Measurements from ENCODE around the gene SH3TC2. TPM values are rescaled to one million over a fixed set of nuclear protein-coding genes. Genes with fewer than 3 reads are reported as not detected.

The SH3TC2 gene
- total RNA-seq, 2 experiments from 2014 or later, result not detected

GRCh38 chr5:149014571-149015031 is 48.3 kb downstream of the SH3TC2 start:
- H3K27me3 Mint-ChIP-seq, result peaks cover 10% of the 10 kb centered on the region
- no peaks in the 10 kb centered on the region for H3K36me3 Mint-ChIP-seq
- H3K4me1 Mint-ChIP-seq, result peaks cover 2% of the 10 kb centered on the region
- POLR2A ChIA-PET, result no interaction called here
- DNase-seq (no peak), ATAC-seq (ENCODE audit: low read depth) (no peak)
- no peaks in the 10 kb centered on the region for H3K9me3 Mint-ChIP-seq
- no peak overlapping the region for H3K27ac Mint-ChIP-seq
- H3K4me3 Mint-ChIP-seq, result no peak overlapping the region

- no peak overlapping the region for H3K27ac Mint-ChIP-seq
- POLR2A ChIA-PET, result no interaction called here
- ATAC-seq (ENCODE audit: low read depth) (no peak), DNase-seq (no peak)
- H3K4me3 Mint-ChIP-seq, result no peak overlapping the region
- H3K4me1 Mint-ChIP-seq, result peaks cover under 1% of the 10 kb centered on the region
- H3K36me3 Mint-ChIP-seq, result no peaks in the 10 kb centered on the region
- no peaks in the 10 kb centered on the region for H3K9me3 Mint-ChIP-seq
- peaks cover 7% of the 10 kb centered on the region for H3K27me3 Mint-ChIP-seq
Observed at GRCh38 chr5:149013796-149014195, 49.1 kb downstream of the SH3TC2 start.

- Mint-ChIP-seq H3K4me1 (no peaks in the 10 kb centered on the region), H3K4me3 (no peak overlapping the region), H3K9me3 (no peaks in the 10 kb centered on the region), H3K27ac (no peak overlapping the region), H3K36me3 (no peaks in the 10 kb centered on the region), H3K27me3 (peaks cover 8% of the 10 kb centered on the region)
- ATAC-seq (ENCODE audit: low read depth) (no peak), DNase-seq (no peak)
- POLR2A ChIA-PET, result no interaction called here
Observed at GRCh38 chr5:149012350-149012749, 50.5 kb downstream of the SH3TC2 start.

- H3K36me3 Mint-ChIP-seq, result no peaks in the 10 kb centered on the region
- ATAC-seq (ENCODE audit: low read depth) (no peak), DNase-seq (no peak)
- POLR2A ChIA-PET, result no interaction called here
- H3K27ac Mint-ChIP-seq, result no peak overlapping the region
- no peaks in the 10 kb centered on the region for H3K9me3 Mint-ChIP-seq
- peaks cover 4% of the 10 kb centered on the region for H3K27me3 Mint-ChIP-seq
- no peaks in the 10 kb centered on the region for H3K4me1 Mint-ChIP-seq
- no peak overlapping the region for H3K4me3 Mint-ChIP-seq
Observed at GRCh38 chr5:149011728-149012127, 51.1 kb downstream of the SH3TC2 start.

- Mint-ChIP-seq H3K4me1 (no peaks in the 10 kb centered on the region), H3K9me3 (no peaks in the 10 kb centered on the region), H3K36me3 (no peaks in the 10 kb centered on the region), H3K27me3 (peaks cover 4% of the 10 kb centered on the region), H3K27ac (no peak overlapping the region), H3K4me3 (no peak overlapping the region)
- POLR2A ChIA-PET, result no interaction called here
- DNase-seq (no peak), ATAC-seq (ENCODE audit: low read depth) (no peak)
Observed at GRCh38 chr5:149011084-149011483, 51.8 kb downstream of the SH3TC2 start.

- POLR2A ChIA-PET, result no interaction called here
- Mint-ChIP-seq H3K27ac (no peak overlapping the region), H3K4me3 (no peak overlapping the region), H3K36me3 (no peaks in the 10 kb centered on the region), H3K4me1 (no peaks in the 10 kb centered on the region), H3K9me3 (no peaks in the 10 kb centered on the region), H3K27me3 (peaks cover 5% of the 10 kb centered on the region)
- ATAC-seq (ENCODE audit: low read depth) (no peak), DNase-seq (no peak)
Observed at GRCh38 chr5:149007174-149007573, 55.7 kb downstream of the SH3TC2 start.

- Mint-ChIP-seq H3K27me3 (peaks cover 5% of the 10 kb centered on the region), H3K4me1 (no peaks in the 10 kb centered on the region), H3K4me3 (no peak overlapping the region), H3K27ac (no peak overlapping the region), H3K36me3 (no peaks in the 10 kb centered on the region), H3K9me3 (no peaks in the 10 kb centered on the region)
- no peak for ATAC-seq (ENCODE audit: low read depth)
- POLR2A ChIA-PET, result no interaction called here
- no peak for DNase-seq
Observed at GRCh38 chr5:149006426-149006825, 56.4 kb downstream of the SH3TC2 start.

GRCh38 chr5:149005077-149005892 is 57.6 kb downstream of the SH3TC2 start:
- no peak for ATAC-seq (ENCODE audit: low read depth)
- Mint-ChIP-seq H3K4me1 (no peaks in the 10 kb centered on the region), H3K4me3 (no peak overlapping the region), H3K27ac (no peak overlapping the region), H3K9me3 (no peaks in the 10 kb centered on the region), H3K27me3 (peaks cover 10% of the 10 kb centered on the region), H3K36me3 (no peaks in the 10 kb centered on the region)
- DNase-seq, result no peak
- POLR2A ChIA-PET, result no interaction called here

- POLR2A ChIA-PET, result no interaction called here
- no peak overlapping the region for H3K27ac Mint-ChIP-seq
- H3K4me1 Mint-ChIP-seq, result no peaks in the 10 kb centered on the region
- H3K27me3 Mint-ChIP-seq, result peaks cover 17% of the 10 kb centered on the region
- DNase-seq, result no peak
- ATAC-seq (ENCODE audit: low read depth), result no peak
- H3K36me3 Mint-ChIP-seq, result no peaks in the 10 kb centered on the region
- H3K9me3 Mint-ChIP-seq, result no peaks in the 10 kb centered on the region
- H3K4me3 Mint-ChIP-seq, result no peak overlapping the region
Observed at GRCh38 chr5:149004559-149004958, 58.3 kb downstream of the SH3TC2 start.

GRCh38 chr5:149002761-149003689 is 59.8 kb downstream of the SH3TC2 start:
- no peak for ATAC-seq (ENCODE audit: low read depth)
- Mint-ChIP-seq H3K9me3 (no peaks in the 10 kb centered on the region), H3K4me3 (no peak overlapping the region), H3K27ac (no peak overlapping the region), H3K4me1 (no peaks in the 10 kb centered on the region), H3K27me3 (peaks cover 15% of the 10 kb centered on the region), H3K36me3 (no peaks in the 10 kb centered on the region)
- no peak for DNase-seq
- POLR2A ChIA-PET, result no interaction called here

- no peaks in the 10 kb centered on the region for H3K36me3 Mint-ChIP-seq
- no peak for DNase-seq
- H3K27ac Mint-ChIP-seq, result no peak overlapping the region
- no peak overlapping the region for H3K4me3 Mint-ChIP-seq
- peaks cover 24% of the 10 kb centered on the region for H3K27me3 Mint-ChIP-seq
- POLR2A ChIA-PET, result no interaction called here
- no peaks in the 10 kb centered on the region for H3K9me3 Mint-ChIP-seq
- no peak for ATAC-seq (ENCODE audit: low read depth)
- H3K4me1 Mint-ChIP-seq, result no peaks in the 10 kb centered on the region
Observed at GRCh38 chr5:149002053-149002452, 60.8 kb downstream of the SH3TC2 start.

- H3K27me3 Mint-ChIP-seq, result peaks cover 31% of the 10 kb centered on the region
- DNase-seq (no peak), ATAC-seq (ENCODE audit: low read depth) (no peak)
- H3K36me3 Mint-ChIP-seq, result no peaks in the 10 kb centered on the region
- H3K27ac Mint-ChIP-seq, result no peak overlapping the region
- POLR2A ChIA-PET, result no interaction called here
- H3K4me1 Mint-ChIP-seq, result no peaks in the 10 kb centered on the region
- no peaks in the 10 kb centered on the region for H3K9me3 Mint-ChIP-seq
- H3K4me3 Mint-ChIP-seq, result no peak overlapping the region
Observed at GRCh38 chr5:149001162-149001561, 61.7 kb downstream of the SH3TC2 start.

GRCh38 chr5:148999741-149000140 is 63.1 kb downstream of the SH3TC2 start:
- ATAC-seq (ENCODE audit: low read depth) (no peak), DNase-seq (no peak)
- H3K27ac Mint-ChIP-seq, result no peak overlapping the region
- H3K4me1 Mint-ChIP-seq, result no peaks in the 10 kb centered on the region
- POLR2A ChIA-PET, result no interaction called here
- H3K36me3 Mint-ChIP-seq, result no peaks in the 10 kb centered on the region
- no peaks in the 10 kb centered on the region for H3K9me3 Mint-ChIP-seq
- H3K4me3 Mint-ChIP-seq, result no peak overlapping the region
- peaks cover 36% of the 10 kb centered on the region for H3K27me3 Mint-ChIP-seq
